HG03108 (cell line): ENCODE measurements around the gene PPM1B.
"Not testable (repeated sequence)": the region's sequence is repeated elsewhere in the genome, so short reads cannot be mapped to it uniquely, and the experiment has no call there.

Source experiments
- ATAC-seq: cut with Tn5 transposase; IDR thresholded peaks from one replicate; pipeline ENCODE4 v1.9.1; 2021; ENCODE audit warnings: moderate library complexity; ENCODE audit not compliant: unreplicated experiment

The PPM1B gene

GRCh38 chr2:44195714-44196113, 27.0 kb downstream of the PPM1B start:
- no peak for ATAC-seq

- ATAC-seq: no peak
Measured at GRCh38 chr2:44197816-44198215, 29.1 kb downstream of the PPM1B start.

DNA sequence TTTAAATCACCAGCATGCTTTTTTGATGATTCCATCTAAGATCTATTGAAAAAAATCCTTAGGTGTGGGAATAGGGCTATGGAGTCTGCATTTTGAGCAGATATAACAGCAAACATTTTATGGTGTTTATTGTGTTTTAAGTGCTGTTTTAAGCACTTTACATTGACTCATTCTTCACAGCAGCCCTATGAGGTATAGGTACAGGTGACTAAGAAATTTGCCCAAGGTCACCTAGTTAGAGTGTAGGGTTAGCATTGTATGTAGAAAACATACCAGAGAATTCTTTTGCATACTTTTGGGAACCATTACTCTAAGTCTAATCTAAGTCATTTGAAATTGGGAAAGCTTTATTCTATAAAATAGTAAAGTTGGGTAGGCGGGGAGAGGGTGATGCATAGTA, 31.3 kb downstream of the PPM1B start:
- no peak for ATAC-seq

DNA sequence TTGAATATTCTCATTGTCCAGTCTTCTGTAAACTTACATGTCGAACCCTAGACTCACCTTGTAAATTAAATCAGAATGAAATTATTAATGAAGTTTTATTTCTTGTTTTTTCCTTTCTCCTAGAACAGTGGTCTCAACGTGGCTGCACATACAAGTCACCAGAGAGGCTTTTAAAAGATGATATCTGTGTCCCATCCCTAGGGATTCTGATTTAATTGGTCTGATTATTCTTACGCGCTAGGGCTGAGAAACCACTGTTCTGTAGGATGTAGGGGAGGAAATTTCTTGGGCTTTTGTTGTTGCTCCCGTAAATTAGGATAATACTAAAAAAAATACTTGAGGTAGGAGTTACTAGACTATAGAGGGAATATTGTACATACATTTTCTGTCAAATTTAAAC, 32.1 kb downstream of the PPM1B start:
- no peak for ATAC-seq

DNA sequence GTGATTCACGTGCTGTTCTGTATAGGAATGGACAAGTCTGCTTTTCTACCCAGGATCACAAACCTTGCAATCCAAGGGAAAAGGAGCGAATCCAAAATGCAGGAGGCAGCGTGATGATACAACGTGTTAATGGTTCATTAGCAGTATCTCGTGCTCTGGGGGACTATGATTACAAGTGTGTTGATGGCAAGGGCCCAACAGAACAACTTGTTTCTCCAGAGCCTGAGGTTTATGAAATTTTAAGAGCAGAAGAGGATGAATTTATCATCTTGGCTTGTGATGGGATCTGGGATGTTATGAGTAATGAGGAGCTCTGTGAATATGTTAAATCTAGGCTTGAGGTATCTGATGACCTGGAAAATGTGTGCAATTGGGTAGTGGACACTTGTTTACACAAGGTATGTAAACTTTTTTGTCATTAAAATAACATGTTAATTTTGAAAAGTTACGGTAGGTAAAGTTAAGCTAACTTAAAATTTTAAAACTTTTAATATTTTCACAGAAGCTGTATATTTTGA, 33.0 kb downstream of the PPM1B start:
- ATAC-seq: no peak

GRCh38 chr2:44203542-44203941, 34.9 kb downstream of the PPM1B start:
- no peak for ATAC-seq

- no peak for ATAC-seq
Measured at GRCh38 chr2:44205169-44205568, 36.5 kb downstream of the PPM1B start.

DNA sequence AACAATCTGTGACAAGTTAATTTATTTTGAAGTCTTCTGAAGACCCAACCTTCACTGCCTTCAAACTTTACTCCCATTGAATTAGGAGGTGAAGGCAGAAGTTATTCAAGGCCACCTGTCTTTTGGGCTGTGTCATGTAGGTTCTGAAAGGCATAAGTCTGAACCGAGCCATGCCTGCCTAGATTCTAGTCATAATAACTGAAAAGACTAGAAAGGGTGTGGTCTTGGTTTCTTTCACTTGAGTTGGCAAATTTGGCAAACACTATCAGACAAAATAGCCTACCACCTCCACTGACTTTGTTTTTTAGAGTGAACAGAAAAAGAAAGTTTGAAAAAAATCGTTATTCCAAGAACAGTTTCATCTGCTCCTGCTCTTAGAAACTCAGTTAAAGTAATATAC, 38.4 kb downstream of the PPM1B start:
- no peak for ATAC-seq

DNA sequence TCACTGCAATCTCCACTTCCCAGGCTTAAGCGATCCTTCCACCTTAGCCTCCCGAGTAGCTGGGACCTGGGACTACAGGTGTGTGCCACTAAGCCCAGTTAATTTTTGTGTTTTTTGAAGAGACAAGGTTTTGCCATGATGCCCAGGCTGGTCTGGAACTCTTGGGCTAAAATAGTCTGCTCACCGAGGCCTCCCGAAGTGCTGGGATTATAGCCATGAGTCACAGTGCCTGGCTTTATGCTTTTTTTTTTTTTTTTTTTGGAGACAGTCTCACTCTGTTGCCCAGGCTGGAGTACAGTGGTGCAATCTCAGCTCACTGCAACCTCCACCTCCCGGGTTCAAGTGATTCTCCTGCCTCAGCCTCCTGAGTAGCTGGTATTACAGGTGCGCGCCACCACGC, 39.0 kb downstream of the PPM1B start:
- ATAC-seq: not testable (repeated sequence)

DNA sequence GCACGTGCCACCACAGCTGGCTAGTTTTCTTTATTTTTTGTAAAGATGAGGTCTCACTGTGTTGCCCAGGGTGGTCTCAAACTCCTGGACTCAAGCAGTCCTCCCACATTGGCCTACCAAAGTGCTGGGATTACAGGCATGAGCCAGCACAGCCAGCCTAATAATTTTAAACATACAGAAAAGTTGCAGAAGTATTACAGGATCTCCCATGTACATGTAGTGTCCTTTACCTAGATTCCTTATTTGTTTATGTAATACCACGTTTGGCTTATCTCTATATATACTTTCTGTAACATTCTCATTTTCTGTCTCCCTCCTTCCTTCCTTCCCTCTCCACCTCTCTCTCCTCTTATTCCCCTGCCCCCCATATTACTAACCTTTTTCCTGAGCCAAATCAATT, 41.7 kb downstream of the PPM1B start:
- no peak for ATAC-seq

GRCh38 chr2:44211183-44211582, 42.5 kb downstream of the PPM1B start:
- no peak for ATAC-seq

GRCh38 chr2:44212302-44212701, 43.6 kb downstream of the PPM1B start:
- ATAC-seq: no peak

GRCh38 chr2:44215827-44216226, 47.2 kb downstream of the PPM1B start:
- ATAC-seq: no peak

GRCh38 chr2:44218771-44219170, 50.1 kb downstream of the PPM1B start:
- no peak for ATAC-seq

DNA sequence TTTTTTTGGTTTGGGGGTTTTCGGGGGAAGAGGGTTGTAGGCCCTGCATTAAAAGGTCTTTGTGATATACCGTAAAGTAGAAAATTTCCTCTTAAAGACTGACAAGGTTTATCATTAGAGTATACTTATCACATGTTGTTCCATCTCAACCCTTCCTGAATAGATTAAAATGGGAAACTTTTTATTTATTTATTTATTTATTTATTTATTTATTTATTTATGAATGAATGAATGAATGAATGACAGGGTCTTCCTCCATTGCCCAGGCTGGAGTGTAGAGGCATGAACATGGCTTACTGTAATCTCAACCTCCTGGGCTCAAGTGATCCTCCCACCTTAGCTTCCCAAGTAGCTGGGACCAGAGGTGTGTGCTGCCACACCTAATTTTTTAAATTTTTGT, 58.1 kb downstream of the PPM1B start:
- ATAC-seq: no peak

DNA sequence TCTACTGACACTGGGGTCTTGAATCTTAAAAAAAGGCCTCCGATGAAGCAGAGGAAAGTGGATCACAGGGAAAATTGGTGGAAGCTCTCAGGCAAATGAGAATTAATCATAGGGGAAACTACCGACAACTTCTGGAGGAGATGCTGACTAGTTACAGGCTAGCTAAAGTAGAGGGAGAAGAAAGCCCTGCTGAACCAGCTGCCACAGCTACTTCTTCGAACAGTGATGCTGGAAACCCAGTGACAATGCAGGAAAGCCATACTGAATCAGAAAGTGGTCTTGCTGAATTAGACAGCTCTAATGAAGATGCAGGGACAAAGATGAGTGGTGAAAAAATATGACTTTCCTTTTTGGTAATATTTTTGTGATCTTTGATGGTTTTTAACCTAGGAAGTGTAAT, 61.7 kb downstream of the PPM1B start:
- no peak for ATAC-seq

DNA sequence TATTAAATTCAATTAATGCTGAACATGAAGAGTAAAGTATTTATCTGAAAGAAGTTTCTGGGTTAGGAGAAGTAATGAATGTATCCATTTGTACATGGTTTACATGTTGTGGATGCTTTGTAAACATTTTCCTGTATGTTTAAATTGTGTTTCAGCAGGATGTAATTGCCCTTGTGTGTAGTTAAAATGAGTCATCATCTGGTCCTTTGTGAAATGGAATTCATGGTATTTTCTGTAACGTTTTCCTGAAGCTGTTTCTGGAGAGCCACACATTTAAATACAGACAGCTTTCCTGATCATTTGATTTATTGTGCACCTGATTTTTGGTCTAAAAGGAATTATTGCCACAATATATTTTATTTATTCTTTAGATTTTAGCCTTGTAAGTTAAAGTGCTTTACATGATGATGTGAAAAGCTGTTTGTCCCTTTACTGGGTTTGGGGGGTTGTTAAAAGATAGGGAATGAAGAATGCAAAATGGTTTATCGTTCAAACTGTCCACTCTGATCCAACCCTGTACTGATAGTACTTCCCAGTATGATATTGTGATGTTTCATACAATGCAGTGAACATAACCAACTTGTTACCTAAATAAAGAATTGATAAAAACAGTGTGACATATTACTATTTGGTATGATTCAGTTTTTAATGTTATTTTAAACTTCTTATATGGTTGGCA, 64.9 kb downstream of the PPM1B start:
- no peak for ATAC-seq

GRCh38 chr2:44237221-44237620, 68.5 kb downstream of the PPM1B start:
- no peak for ATAC-seq

GRCh38 chr2:44242904-44243303, 74.2 kb downstream of the PPM1B start:
- ATAC-seq: no peak

- ATAC-seq: peak; percentile 60
Measured at GRCh38 chr2:44244135-44244871, 75.6 kb downstream of the PPM1B start.

DNA sequence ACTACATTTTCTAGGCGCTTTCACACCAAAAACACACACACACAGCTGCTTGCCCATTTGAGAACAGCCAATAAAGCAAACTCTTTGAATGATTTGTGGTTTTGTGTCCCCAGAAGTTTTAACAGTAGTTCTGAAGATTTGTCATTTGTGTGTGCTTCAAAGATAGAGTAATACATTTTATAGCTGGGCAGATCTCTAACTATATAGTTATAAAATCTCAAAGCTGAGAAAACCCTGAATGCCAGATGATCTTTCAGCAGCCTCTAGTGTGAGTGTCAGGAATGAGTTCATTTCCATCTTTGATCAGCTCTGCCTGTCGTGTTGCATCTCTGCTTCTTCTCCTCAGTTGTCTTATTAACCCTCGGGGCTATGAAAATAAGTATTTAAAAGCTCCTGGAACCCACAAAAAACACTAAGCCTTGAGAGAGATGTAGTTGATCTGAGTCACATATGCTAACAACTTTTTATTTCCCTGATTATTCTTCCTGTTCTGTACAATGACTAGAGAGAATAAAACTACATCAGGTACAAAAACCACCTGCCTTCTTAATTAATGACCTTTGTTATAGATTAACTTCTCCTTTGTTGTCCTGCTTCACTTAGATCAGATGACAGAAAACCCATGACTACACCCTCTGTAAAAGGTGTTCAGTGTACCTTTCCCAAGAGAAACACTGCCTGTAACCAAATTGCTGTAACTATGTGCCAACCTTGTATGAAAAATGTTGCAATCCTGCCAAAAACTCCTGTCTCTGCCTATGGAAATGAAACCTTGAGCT, 76.6 kb downstream of the PPM1B start:
- no peak for ATAC-seq

- ATAC-seq: no peak
Measured at GRCh38 chr2:44246436-44246835, 77.8 kb downstream of the PPM1B start.
